ENCODE measurements around the gene LMX1A. TPM values are rescaled to one million over a fixed set of nuclear protein-coding genes. Genes with fewer than 3 reads are reported as not detected.

The LMX1A gene
- total and polyA plus RNA-seq, 2 of the 13 experiments (the other 11 are each of a cell fraction or from before 2014, with no cell fraction given), result 0.07 TPM; not detected in 1

- TF ChIP-seq ASH2L (IDR thresholded peaks at IDR 0.05; ENCODE audit: insufficient read length, low read depth, low read length), result peak; percentile 46
- no peak for TF ChIP-seq ZNF580 (CRISPR knock-in tag; IDR thresholded peaks at IDR 0.05; ENCODE audit: borderline replicate concordance, low read depth)
- no peak for TF ChIP-seq USF2 (IDR thresholded peaks at IDR 0.05; ENCODE audit: low read depth, low read length)
- no peak for TF ChIP-seq USF2 (CRISPR knock-in tag; IDR thresholded peaks at IDR 0.05; ENCODE audit: borderline replicate concordance)
- TF ChIP-seq ZNF713 (CRISPR knock-in tag; IDR thresholded peaks at IDR 0.05), result no peak
- 0 out of 2 replicates have a peak, but pooled peaks have one; percentile 11 for TF ChIP-seq RXRB (CRISPR knock-in tag; IDR thresholded peaks at IDR 0.05; ENCODE audit: borderline replicate concordance)
- TF ChIP-seq ZSCAN20 (CRISPR knock-in tag; IDR thresholded peaks at IDR 0.05; ENCODE audit: borderline replicate concordance), result no peak
- TF ChIP-seq SMC3 (IDR thresholded peaks at IDR 0.05; ENCODE audit: low read length), result no peak
- no peak for TF ChIP-seq SSRP1 (CRISPR knock-in tag; IDR thresholded peaks at IDR 0.05)
- no peak for TF ChIP-seq ATM (IDR thresholded peaks at IDR 0.05; ENCODE audit: borderline replicate concordance)
- TF ChIP-seq ZNF367 (CRISPR knock-in tag; IDR thresholded peaks at IDR 0.05; ENCODE audit: borderline replicate concordance), result no peak
- TF ChIP-seq ZNF776 (CRISPR knock-in tag; IDR thresholded peaks at IDR 0.05), result no peak
- TF ChIP-seq FUBP1 (CRISPR knock-in tag; IDR thresholded peaks at IDR 0.05; ENCODE audit: borderline replicate concordance), result no peak
- TF ChIP-seq ZNF792 (CRISPR knock-in tag; IDR thresholded peaks at IDR 0.05), result no peak
- no peak for TF ChIP-seq CREB1 (IDR thresholded peaks at IDR 0.05)
- TF ChIP-seq CREB1 (CRISPR knock-in tag; IDR thresholded peaks at IDR 0.05), result peak; percentile 38; the same call in 1 of the 2 replicates
- TF ChIP-seq FIP1L1 (IDR thresholded peaks at IDR 0.05; ENCODE audit: borderline replicate concordance, insufficient read depth, low read depth, low read length), result no peak
- no peak for TF ChIP-seq ZXDC (CRISPR knock-in tag; IDR thresholded peaks at IDR 0.05)
- TF ChIP-seq ZNF619 (CRISPR knock-in tag; IDR thresholded peaks at IDR 0.05), result no peak
- TF ChIP-seq ZBTB25 (CRISPR knock-in tag; IDR thresholded peaks at IDR 0.05), result no peak
- TF ChIP-seq MAFF (IDR thresholded peaks at IDR 0.05; ENCODE audit: low read depth, low read length), result no peak
- no peak for TF ChIP-seq MTA3 (CRISPR knock-in tag; IDR thresholded peaks at IDR 0.05)
Measured at GRCh38 chr1:165253818-165254254, 102.7 kb downstream of the LMX1A start (continued).
